Transverse colon (tissue), 4 donors: Measurements from ENCODE around the gene TRIM68.

ENCODE experiments used
- CTCF ChIP-seq, 5 experiments: fragments of 200-600 bp in 3 of 5; fragments of 450-650 bp in 2 of 5; sonication (generic) in 3 of 5; IDR thresholded peaks; 1 replicate in 2 of 5; 2 replicates in 3 of 5; pipeline ENCODE4 v1.5.1; 2016 to 2017; ENCODE audit warnings: antibody characterized with exemption in 5 of 5, inconsistent platforms in 3 of 5, mild to moderate bottlenecking in 2 of 5, moderate library complexity in 1 of 5
- POLR2A ChIP-seq: fragments of 450-650 bp; IDR thresholded peaks from one replicate; pipeline ENCODE4 v1.6.1; 2016; ENCODE audit warnings: antibody characterized with exemption, mild to moderate bottlenecking, moderate library complexity
- POLR2AphosphoS5 ChIP-seq, 3 donors: sonication (generic); formaldehyde crosslinking; IDR thresholded peaks; one replicate each; pipeline ENCODE4 v1.6.1; 2016; ENCODE audit warnings: antibody characterized with exemption in 3 of 3

GRCh38 chr11:4605057-4605456 is 3.0 kb downstream of the TRIM68 start:
- TF ChIP-seq CTCF (IDR thresholded peaks at IDR 0.05), result no peak
- TF ChIP-seq POLR2A, result no peak
- TF ChIP-seq POLR2AphosphoS5 (IDR thresholded peaks at IDR 0.05), result no peak
